ENCODE measurements around the gene RNF112. TPM values are rescaled to one million over a fixed set of nuclear protein-coding genes. Genes with fewer than 3 reads are reported as not detected.

RNF112 gene
- total and polyA plus RNA-seq, 12 donors = 0.64 to 8.1 (median 1.1) TPM

DNA sequence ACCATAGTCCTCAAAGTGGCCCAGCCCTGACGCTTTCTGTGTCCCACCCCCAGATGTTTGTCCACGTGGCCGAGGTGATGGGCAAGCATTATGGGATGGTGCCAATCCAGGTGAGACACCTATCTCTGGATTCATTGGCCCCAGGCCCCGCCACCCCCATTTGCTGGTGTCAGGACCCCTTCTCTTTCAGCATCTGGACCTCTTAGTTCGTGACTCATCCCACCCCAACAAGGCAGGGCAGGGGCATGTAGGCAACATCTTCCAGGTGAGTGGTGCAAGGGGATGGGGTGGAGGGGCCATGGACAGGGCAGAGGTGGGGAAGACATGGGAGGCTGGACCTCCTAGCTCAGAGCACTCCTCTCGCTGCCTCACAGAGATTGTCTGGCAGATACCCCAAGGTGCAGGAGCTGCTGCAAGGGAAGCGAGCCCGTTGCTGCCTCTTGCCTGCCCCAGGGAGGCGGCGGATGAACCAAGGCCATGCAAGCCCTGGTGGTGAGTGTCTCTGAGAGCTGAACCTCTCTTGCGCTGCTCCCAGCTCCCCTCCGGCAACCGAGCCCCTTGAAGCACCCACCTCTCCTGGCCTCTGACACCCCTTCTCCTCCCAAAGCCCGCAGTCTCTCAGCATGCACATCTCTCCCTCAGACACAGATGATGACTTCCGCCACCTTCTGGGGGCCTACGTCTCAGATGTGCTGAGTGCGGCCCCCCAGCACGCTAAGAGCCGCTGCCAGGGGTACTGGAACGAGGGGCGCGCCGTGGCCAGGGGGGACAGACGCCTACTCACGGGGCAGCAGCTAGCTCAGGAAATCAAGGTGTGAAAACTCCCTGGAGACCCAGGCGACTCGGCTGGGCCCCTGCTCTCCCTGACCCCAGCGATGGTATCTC lies 3.6 kb downstream of the RNF112 start:
- WGBS, 2 donors = 89 to 91% methylated on average over 28 of the region's 28 CpGs
- Histone ChIP-seq H3K4me3 (no peak overlapping the region), H3K36me3 (no peaks in the 10 kb centered on the region), H3K27me3 (peaks cover 0 to 6% (median 0%) of the 10 kb centered on the region in 7 donors), H3K27ac (no peak overlapping the region), H3K9me3 (no peaks in the 10 kb centered on the region), H3K4me1 (peaks cover 0 to 15% (median 0%) of the 10 kb centered on the region in 9 donors)
- no peak for TF ChIP-seq CTCF (IDR thresholded peaks at IDR 0.05)
- no peak for ATAC-seq
- DNase-seq = no peak
- intact Hi-C loops (cut with DNase I) = no loop called here

- Histone ChIP-seq H3K27ac (no peak overlapping the region), H3K36me3 (no peaks in the 10 kb centered on the region)
These were observed 4.3 kb downstream of the RNF112 start for GRCh38 chr17:19415311-19415710.

DNA sequence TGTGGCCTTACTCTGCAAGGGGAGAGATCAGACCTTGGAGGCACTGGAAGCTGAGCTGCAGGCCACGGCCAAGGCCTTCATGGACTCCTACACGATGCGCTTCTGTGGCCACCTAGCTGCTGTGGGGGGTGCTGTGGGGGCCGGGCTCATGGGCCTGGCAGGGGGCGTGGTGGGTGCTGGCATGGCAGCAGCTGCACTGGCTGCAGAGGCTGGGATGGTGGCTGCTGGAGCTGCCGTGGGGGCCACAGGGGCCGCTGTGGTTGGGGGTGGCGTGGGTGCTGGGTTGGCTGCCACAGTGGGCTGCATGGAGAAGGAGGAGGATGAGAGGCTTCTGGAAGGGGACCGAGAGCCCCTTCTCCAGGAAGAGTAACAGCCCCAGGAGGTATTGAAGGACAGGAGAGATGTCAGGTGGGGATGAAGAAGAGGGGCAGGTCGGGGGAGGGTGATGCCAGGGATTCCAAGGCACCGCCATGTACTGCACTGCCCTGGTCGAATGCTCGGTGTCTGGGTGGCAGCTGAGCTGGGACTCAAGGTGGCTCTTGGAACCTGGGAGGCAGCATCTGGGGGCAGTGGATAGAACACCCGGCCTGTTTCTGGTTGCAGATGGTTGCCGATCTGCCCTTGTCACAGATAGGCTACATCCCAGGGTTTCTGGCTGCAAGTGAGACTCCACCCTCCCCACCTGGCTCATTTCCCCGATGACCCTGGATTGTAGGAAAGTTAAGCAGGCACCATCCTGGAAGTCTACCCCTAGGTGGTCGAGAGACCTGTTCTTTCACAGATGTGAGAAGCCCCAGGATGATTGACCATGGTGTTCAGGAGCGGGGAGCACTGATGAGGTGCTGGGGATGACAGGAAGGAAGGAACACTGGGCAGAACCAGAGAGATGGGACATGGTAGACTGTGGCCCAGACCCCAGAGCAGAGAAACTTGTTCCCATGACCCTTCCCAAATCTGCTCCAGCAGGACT lies 5.1 kb downstream of the RNF112 start:
- ATAC-seq (no peak), DNase-seq (no peak)
- intact Hi-C loops (cut with DNase I) = no loop called here
- Histone ChIP-seq H3K27me3 (peaks cover 0 to 6% (median 0%) of the 10 kb centered on the region in 7 donors), H3K9me3 (no peaks in the 10 kb centered on the region), H3K36me3 (no peaks in the 10 kb centered on the region), H3K4me1 (peaks cover 0 to 9% (median 0%) of the 10 kb centered on the region in 9 donors), H3K27ac (no peak overlapping the region), H3K4me3 (no peak overlapping the region)
- no peak for TF ChIP-seq CTCF (IDR thresholded peaks at IDR 0.05)
- 92 to 93% methylated on average over 18 of the region's 18 CpGs for WGBS, 2 donors

More at GRCh38 chr17:19415311-19415710, 4.3 kb downstream of the RNF112 start:
- intact Hi-C loops (cut with DNase I) = no loop called here
- Histone ChIP-seq H3K4me3 (no peak overlapping the region), H3K27me3 (peaks cover 0 to 6% (median 0%) of the 10 kb centered on the region in 7 donors), H3K4me1 (peaks cover 0 to 15% (median 0%) of the 10 kb centered on the region in 9 donors), H3K9me3 (no peaks in the 10 kb centered on the region)
- ATAC-seq (no peak), DNase-seq (no peak)
- TF ChIP-seq CTCF (IDR thresholded peaks at IDR 0.05) = no peak
- whole genome bisulfite sequencing, 2 donors = 83 to 84% methylated on average over 13 of the region's 13 CpGs

- Histone ChIP-seq H3K36me3 (no peaks in the 10 kb centered on the region), H3K9me3 (no peaks in the 10 kb centered on the region), H3K4me1 (peaks cover 0 to 4% (median 0%) of the 10 kb centered on the region in 9 donors), H3K4me3 (no peak overlapping the region), H3K27ac (no peak overlapping the region), H3K27me3 (peaks cover 0 to 6% (median 0%) of the 10 kb centered on the region in 7 donors)
- intact Hi-C loops (cut with DNase I) = no loop called here
- no peak for TF ChIP-seq CTCF (IDR thresholded peaks at IDR 0.05)
- ATAC-seq = no peak
- no peak for DNase-seq
- 65 to 74% methylated on average over 3 of the region's 3 CpGs for WGBS, 2 donors
These were observed 6.6 kb downstream of the RNF112 start for GRCh38 chr17:19417611-19418010.

All from heart right ventricle (tissue), 16 donors.